ENCODE measurements around the gene CAPN10.

CAPN10 gene

DNA sequence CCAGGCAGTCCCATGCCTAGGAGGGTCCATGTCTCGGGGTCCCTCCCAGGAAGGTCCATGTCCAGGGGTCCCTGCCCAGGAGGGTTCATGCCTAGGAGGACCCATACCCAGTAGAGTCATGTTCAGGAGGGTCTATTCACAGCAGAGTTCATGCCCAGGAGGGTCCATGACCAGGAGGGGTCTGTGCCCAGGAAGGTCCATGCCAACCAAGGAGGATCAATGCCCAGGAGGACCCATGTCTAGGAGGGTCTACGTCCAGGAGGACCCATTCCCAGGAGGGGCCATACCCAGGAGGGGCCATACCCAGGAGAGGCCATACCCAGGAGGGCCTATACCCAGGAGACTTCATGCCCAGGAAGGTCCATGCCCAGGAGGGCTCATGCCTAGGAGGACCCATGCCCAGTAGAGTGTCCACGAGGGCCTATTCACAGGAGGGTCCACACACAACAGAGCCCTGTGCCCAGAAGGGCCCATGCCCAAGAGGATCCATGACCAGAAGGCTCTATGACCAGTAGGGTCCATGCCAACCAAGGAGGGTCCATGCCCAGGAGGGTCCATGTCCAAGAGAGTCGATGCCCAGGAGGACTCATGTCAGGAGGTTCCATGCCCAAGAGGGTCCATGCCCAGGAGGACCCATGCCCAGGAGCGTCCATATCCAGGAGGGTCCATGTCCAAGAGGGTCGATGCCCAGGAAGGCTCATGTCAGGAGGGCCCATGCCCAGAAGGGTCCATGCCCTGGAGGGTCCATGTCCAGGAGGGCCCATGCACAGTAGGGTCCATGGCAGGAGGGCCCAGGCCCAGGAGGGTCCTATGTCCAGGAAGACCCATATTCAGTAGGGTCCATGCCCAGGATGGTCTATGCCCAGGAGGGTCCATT lies 48.8 kb downstream of the CAPN10 start:
- H3K9me3 ChIP-seq (ENCODE audit: low read depth, low read length), result no peaks in the 10 kb centered on the region
- H3K9ac ChIP-seq (ENCODE audit: insufficient read length), result no peak overlapping the region
- DNase-seq (ENCODE audit: low read depth, low spot score), result no peak
- no peak for TF ChIP-seq EZH2 (IDR thresholded peaks at IDR 0.05)
- no peak for TF ChIP-seq FOXP2 (optimal IDR thresholded peaks at IDR 0.05; ENCODE audit: control extremely low read depth, extremely low read length, insufficient read depth)
- no peak for TF ChIP-seq POLR2AphosphoS5 (IDR thresholded peaks at IDR 0.05; ENCODE audit: borderline replicate concordance, low read depth, low read length)
- H3K4me3 ChIP-seq, result no peak overlapping the region
- no peak overlapping the region for H3K27ac ChIP-seq
- no peaks in the 10 kb centered on the region for H3K36me3 ChIP-seq (ENCODE audit: insufficient read depth, low read length)

DNA sequence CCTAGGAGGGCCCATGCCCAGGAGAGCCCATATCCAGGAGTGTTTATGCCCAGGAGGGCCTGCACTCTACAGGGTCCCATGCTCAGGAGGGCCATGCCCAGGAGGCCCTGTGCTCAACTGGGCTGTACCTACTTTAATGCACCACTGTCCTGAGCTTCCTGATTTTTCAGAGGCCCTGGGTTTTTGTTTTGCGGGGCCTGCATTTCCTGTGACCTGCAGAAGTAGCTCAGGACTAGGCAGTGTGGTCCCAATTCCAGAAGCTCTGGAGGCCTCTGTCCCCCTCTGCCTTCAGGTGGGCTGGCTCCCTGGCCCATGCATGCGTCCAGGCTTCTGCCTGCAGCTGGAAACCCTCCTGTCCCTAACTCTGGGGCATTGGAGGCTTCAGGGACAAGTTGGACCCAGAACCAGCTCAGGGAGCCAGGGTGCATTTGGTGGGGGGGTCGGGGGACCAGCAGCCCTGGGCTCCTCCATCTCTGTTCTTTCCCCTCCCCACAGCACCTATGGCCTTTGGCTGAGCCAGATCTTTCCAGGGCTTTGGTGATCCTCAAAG lies 49.5 kb downstream of the CAPN10 start:
- no peak for DNase-seq (ENCODE audit: low read depth, low spot score)
- no peaks in the 10 kb centered on the region for H3K9me3 ChIP-seq (ENCODE audit: low read depth, low read length)
- no peak overlapping the region for H3K27ac ChIP-seq
- H3K4me3 ChIP-seq, result no peak overlapping the region
- no peak overlapping the region for H3K9ac ChIP-seq (ENCODE audit: insufficient read length)
- no peaks in the 10 kb centered on the region for H3K36me3 ChIP-seq (ENCODE audit: insufficient read depth, low read length)
- TF ChIP-seq POLR2AphosphoS5 (IDR thresholded peaks at IDR 0.05; ENCODE audit: borderline replicate concordance, low read depth, low read length) (no peak), EZH2 (IDR thresholded peaks at IDR 0.05) (no peak), FOXP2 (optimal IDR thresholded peaks at IDR 0.05; ENCODE audit: control extremely low read depth, extremely low read length, insufficient read depth) (no peak)

DNA sequence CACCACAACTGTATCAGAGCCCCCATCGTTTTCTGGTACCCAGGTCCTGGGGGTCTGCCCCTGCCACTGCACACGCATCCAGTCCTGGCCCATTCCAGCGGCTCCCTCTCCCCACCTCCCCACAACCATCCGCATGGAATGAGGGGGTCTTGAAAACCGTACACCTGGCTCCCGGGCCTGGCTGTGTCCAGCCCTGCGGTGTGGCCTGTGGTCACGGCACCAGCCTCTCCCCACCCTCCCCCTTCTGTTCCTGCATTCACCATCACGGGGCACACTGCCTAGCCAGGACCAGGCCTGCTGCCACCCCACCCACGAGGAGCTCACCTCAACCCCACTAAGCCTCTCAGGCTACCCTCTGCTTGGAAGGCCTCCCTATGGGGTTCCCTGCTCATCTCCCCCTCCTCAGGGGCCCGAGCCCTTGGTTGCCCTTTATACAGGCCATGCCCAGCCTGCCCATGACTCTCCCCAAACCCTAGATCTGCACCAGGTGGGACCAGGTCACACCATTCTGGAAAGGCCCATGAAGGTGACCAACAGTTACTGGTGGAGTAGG lies 50.1 kb downstream of the CAPN10 start:
- Histone ChIP-seq H3K4me3 (no peak overlapping the region), H3K9me3 (ENCODE audit: low read depth, low read length) (no peaks in the 10 kb centered on the region), H3K27ac (no peak overlapping the region), H3K9ac (ENCODE audit: insufficient read length) (no peak overlapping the region), H3K36me3 (ENCODE audit: insufficient read depth, low read length) (no peaks in the 10 kb centered on the region)
- TF ChIP-seq FOXP2 (optimal IDR thresholded peaks at IDR 0.05; ENCODE audit: control extremely low read depth, extremely low read length, insufficient read depth) (no peak), EZH2 (IDR thresholded peaks at IDR 0.05) (no peak), POLR2AphosphoS5 (IDR thresholded peaks at IDR 0.05; ENCODE audit: borderline replicate concordance, low read depth, low read length) (no peak)
- no peak for DNase-seq (ENCODE audit: low read depth, low spot score)

DNA sequence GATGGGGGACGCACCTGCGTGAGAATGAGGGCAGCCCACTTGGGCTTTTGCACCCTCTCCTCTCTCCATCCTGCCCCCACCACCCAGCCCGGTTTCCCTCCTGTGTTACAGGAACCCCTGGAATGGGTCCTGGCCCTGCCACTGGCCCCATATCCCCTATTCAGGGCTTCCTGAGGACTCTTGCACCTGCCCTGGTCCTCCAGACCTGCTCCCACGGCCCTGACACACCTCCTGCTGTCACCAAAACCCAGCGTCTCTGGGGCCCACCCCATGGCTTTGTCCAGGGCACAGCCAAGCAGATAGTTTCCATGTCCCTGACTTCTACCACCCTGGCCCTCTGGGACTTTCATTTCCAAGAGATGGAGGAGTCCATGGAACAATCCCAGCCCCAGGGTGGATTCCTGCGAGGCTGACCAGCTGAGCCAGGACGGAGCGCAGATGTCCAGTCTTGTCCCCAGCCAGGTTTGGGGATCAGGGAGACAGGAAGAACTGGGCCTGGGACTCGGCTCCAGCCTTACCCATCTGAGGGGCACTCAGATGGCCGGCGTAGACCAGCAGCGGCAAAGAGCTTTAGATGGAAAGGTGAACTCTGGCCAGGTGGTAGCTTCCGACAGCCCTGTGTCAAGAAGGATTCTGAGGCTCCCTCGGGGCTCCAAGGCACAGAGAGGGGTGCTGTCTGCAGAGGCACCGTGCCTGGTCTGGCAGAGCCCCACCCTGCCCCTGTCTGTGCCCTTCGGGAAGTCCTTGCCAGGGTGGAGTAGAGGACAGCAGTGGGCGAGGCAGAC lies 50.8 kb downstream of the CAPN10 start:
- Histone ChIP-seq H3K4me3 (no peak overlapping the region), H3K36me3 (ENCODE audit: insufficient read depth, low read length) (no peaks in the 10 kb centered on the region), H3K27ac (no peak overlapping the region), H3K9me3 (ENCODE audit: low read depth, low read length) (no peaks in the 10 kb centered on the region), H3K9ac (ENCODE audit: insufficient read length) (no peak overlapping the region)
- no peak for DNase-seq (ENCODE audit: low read depth, low spot score)
- TF ChIP-seq FOXP2 (optimal IDR thresholded peaks at IDR 0.05; ENCODE audit: control extremely low read depth, extremely low read length, insufficient read depth) (no peak), EZH2 (IDR thresholded peaks at IDR 0.05) (no peak)

DNA sequence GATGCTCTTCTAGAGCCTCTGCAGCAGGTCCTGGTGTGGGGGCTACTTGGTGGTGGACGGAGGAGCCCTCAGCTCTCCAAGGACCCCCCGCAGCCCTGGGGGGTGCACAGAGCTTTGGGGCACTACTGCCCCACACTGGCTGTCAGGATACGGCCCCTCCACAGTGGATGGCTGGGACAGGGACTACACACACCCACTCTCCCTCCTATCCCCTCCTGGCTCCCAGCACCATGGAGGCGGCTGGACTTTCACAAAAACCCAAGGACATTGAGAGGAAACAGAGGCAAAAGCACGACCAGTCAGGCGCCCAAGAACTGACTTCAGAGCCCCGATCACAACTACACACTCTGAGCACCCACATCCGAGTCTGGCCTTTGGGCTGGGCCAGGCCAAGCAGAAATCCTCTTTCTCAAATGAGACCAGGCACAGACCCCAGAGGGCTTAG lies 51.4 kb downstream of the CAPN10 start:
- DNase-seq (ENCODE audit: low read depth, low spot score), result no peak
- no peak overlapping the region for H3K9ac ChIP-seq (ENCODE audit: insufficient read length)
- no peak overlapping the region for H3K27ac ChIP-seq
- H3K36me3 ChIP-seq (ENCODE audit: insufficient read depth, low read length), result no peaks in the 10 kb centered on the region
- TF ChIP-seq POLR2AphosphoS5 (IDR thresholded peaks at IDR 0.05; ENCODE audit: borderline replicate concordance, low read depth, low read length) (no peak), FOXP2 (optimal IDR thresholded peaks at IDR 0.05; ENCODE audit: control extremely low read depth, extremely low read length, insufficient read depth) (no peak), EZH2 (IDR thresholded peaks at IDR 0.05) (no peak)
- no peaks in the 10 kb centered on the region for H3K9me3 ChIP-seq (ENCODE audit: low read depth, low read length)
- no peak overlapping the region for H3K4me3 ChIP-seq

DNA sequence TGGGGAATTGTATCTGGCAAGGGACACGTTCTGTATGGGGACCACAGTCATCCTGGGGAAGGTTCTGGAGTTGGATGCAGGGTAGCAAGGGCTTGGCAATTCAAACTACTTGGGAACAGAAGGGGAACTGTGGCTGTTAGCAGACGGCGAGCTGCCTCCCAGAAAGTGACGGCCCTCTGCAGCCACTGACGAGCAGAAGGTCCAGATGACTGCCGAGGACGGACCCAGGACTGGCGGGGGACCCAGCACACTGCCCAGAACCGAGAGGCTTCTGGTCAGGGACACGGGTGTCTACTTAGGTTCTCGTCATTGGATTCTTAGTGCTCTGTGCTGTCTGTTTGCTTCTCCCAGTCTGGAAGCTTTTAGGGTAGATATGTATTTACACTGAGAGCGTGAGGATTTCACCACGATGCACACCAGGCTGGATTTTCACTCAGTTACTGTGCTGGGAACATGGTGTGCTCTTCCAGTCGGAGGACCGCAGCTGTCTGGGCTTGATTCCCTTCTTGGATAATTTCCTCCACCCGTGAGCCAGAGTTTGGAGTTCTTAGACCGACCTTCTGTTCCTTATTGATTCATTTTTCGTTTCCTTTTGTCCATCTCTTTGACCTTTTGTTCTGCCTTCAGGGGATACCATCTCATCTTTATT lies 52.1 kb downstream of the CAPN10 start:
- Histone ChIP-seq H3K4me3 (no peak overlapping the region), H3K9ac (ENCODE audit: insufficient read length) (no peak overlapping the region), H3K36me3 (ENCODE audit: insufficient read depth, low read length) (no peaks in the 10 kb centered on the region), H3K9me3 (ENCODE audit: low read depth, low read length) (no peaks in the 10 kb centered on the region), H3K27ac (no peak overlapping the region)
- TF ChIP-seq POLR2AphosphoS5 (IDR thresholded peaks at IDR 0.05; ENCODE audit: borderline replicate concordance, low read depth, low read length) (no peak), EZH2 (IDR thresholded peaks at IDR 0.05) (no peak), FOXP2 (optimal IDR thresholded peaks at IDR 0.05; ENCODE audit: control extremely low read depth, extremely low read length, insufficient read depth) (no peak)
- no peak for DNase-seq (ENCODE audit: low read depth, low spot score)

DNA sequence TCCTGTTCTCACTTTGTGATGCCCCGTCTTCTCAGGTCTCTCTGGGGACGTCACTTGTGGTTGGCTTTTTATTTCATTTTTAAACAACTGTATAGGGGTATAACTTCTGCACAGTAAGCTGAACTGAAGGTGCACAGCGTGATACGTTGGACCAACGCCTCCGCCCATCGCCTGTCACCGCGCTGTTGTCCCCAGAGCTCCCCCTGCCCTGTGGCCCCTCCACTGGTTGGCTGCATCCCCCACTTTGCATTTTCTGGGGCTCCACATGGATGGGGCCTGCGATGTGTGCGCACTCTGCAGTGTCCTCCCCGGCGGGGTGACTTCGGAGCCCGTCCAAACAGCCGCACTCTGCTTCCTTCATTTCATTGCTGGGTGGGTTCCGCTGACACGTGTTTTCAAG lies 53.0 kb downstream of the CAPN10 start:
- TF ChIP-seq FOXP2 (optimal IDR thresholded peaks at IDR 0.05; ENCODE audit: control extremely low read depth, extremely low read length, insufficient read depth) (no peak), POLR2AphosphoS5 (IDR thresholded peaks at IDR 0.05; ENCODE audit: borderline replicate concordance, low read depth, low read length) (no peak), EZH2 (IDR thresholded peaks at IDR 0.05) (no peak)

More for the DNA sequence above, 53.0 kb downstream of the CAPN10 start:
- no peak for DNase-seq (ENCODE audit: low read depth, low spot score)
- H3K27ac ChIP-seq, result no peak overlapping the region
- H3K4me3 ChIP-seq, result no peak overlapping the region
- H3K36me3 ChIP-seq (ENCODE audit: insufficient read depth, low read length), result no peaks in the 10 kb centered on the region
- H3K9ac ChIP-seq (ENCODE audit: insufficient read length), result no peak overlapping the region
- no peaks in the 10 kb centered on the region for H3K9me3 ChIP-seq (ENCODE audit: low read depth, low read length)
